Stimulated activated memory B cell treated with anti-CD40 and anti-IgM and Interleukin-4, amounts not matched to agents 10 μg/mL and 1 μg/mL and 100 μg/mL, for 72 hours (primary cell): ENCODE results near the gene HOXA7.

Experiments
- ATAC-seq: fragments of 150-1000 bp; cut with Tn5 transposase; 2 replicates; pipeline ENCODE4 v1.10.0; 2021
- H3K27ac Mint-ChIP-seq: one replicate; pipeline ENCODE4 v1.8.0; 2022; ENCODE audit warnings: mild to moderate bottlenecking, mixed read lengths
- H3K27me3 Mint-ChIP-seq: one replicate; pipeline ENCODE4 v1.8.0; 2022; ENCODE audit warnings: mixed read lengths
- H3K36me3 Mint-ChIP-seq: one replicate; pipeline ENCODE4 v1.8.0; 2022; ENCODE audit warnings: mixed read lengths
- H3K4me1 Mint-ChIP-seq: one replicate; pipeline ENCODE4 v1.8.0; 2022; ENCODE audit warnings: mixed read lengths
- H3K4me3 Mint-ChIP-seq: one replicate; pipeline ENCODE4 v1.8.0; 2022; ENCODE audit warnings: mild to moderate bottlenecking, moderate library complexity, mixed read lengths
- H3K9me3 Mint-ChIP-seq: one replicate; pipeline ENCODE4 v1.8.0; 2022; ENCODE audit warnings: mixed read lengths

HOXA7 gene

DNA sequence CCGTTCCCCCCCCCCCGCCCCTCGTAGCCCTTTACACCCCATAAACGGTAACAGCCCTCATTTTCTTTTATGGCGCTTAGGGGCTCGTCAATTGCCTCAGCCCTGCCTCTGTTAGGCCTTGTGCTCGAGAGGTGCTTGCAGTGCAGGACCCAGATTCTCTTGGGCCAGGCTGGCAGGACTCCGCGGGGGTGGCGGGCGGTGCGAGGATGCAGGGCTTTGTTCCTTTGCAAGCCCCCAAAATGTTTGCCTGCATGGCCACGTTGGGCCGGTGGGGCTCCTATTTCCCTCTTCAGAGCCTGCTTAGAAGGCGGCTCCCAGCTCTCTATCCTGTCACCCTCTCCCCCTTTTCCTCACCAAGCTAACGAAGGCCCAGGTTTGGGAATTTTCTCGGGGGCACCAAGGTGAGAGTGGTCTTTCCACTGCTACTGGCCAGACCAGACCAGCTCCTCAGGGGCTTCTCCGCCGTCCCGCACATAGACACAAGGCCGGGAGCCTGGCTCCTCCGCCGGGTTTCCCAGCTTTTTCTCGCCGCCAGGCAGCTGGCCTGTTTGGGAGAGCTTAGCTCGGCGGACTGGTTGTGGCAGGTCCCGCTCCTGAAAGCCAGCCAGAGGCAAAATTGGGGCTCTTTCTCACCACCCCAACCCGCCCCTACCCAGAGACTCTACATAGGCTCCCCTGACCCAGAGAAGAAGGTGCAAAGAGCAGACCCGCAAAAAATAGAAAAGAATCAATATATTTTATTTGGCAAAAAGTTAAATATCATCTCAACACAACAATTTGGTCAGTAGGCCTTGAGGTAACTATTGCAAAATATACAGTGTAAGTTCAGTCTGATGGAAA, 5.5 kb upstream of the HOXA7 start:
- H3K36me3 Mint-ChIP-seq = no peaks in the 10 kb centered on the region
- no peak for ATAC-seq
- peaks cover 13% of the 10 kb centered on the region for H3K4me1 Mint-ChIP-seq
- H3K9me3 Mint-ChIP-seq = peaks cover 6% of the 10 kb centered on the region
- H3K27me3 Mint-ChIP-seq = peaks cover 77% of the 10 kb centered on the region
- peak overlapping the region; percentile 34 for H3K4me3 Mint-ChIP-seq
- H3K27ac Mint-ChIP-seq = no peak overlapping the region

DNA sequence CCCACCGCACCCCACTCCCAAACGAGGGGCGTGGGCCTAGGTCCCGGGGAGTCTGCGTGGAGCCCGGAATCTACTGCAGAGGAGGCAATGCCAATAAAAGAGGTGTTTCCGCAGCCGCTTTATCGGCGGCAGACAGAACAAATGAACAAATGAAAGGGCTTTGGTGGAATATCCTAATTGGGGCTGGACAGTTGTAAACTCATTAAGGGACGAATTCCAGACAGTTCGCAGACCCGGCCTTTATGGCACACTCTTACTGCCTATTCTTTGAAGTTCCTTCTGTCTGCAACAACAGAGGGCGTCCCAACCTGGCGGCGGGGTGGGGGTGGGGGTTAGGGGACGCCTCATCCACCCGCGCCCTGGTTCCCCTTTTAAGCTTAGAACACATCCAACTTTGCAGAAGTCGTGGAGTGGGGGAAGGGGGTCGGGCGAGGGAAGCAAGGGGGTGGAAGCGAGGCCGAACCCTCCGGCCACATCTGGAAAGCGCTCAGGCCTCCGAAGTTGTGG, 4.8 kb upstream of the HOXA7 start:
- no peak for ATAC-seq
- H3K27me3 Mint-ChIP-seq = peaks cover 80% of the 10 kb centered on the region
- peaks cover 6% of the 10 kb centered on the region for H3K9me3 Mint-ChIP-seq
- H3K4me3 Mint-ChIP-seq = peak overlapping the region; percentile 74
- no peaks in the 10 kb centered on the region for H3K36me3 Mint-ChIP-seq
- H3K4me1 Mint-ChIP-seq = peaks cover 13% of the 10 kb centered on the region
- H3K27ac Mint-ChIP-seq = no peak overlapping the region

DNA sequence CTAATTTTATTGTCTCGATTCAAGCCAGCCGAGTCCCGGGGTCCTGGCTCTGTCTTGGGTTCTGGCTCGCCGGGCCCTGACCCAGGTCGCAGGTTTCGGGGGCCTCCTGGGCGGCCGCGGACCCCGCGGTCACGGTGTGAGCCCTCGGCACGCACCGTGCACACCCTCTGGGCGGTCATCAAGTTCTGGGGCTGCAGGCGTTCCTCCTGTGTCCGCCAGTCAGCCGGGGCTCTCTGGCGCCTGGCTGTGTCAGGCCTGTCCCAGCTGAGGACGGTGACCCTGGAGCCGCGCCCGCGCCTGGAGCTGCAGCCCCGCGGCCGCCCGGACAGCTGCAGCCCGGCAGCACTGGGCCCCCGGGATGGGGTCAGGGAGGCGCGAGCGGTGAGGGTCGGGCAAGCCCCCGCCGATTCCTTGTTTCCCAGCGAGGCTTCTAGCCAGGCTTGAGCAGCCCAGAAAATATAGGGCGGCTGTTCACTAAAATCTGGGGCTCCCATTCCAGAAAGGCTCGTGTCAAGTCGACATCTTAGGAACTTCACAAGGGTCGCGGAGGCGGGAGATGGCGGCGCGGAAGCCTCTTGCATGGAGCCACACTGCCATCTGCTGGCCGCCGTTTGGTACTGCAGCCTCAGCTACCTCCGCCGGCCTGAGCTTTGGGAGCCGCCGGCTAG, 4.2 kb upstream of the HOXA7 start:
- H3K9me3 Mint-ChIP-seq = peaks cover 6% of the 10 kb centered on the region
- no peaks in the 10 kb centered on the region for H3K36me3 Mint-ChIP-seq
- ATAC-seq = peak; percentile 84
- peaks cover 14% of the 10 kb centered on the region for H3K4me1 Mint-ChIP-seq
- H3K27me3 Mint-ChIP-seq = peaks cover 86% of the 10 kb centered on the region
- H3K4me3 Mint-ChIP-seq = peak overlapping the region; percentile 74
- no peak overlapping the region for H3K27ac Mint-ChIP-seq

DNA sequence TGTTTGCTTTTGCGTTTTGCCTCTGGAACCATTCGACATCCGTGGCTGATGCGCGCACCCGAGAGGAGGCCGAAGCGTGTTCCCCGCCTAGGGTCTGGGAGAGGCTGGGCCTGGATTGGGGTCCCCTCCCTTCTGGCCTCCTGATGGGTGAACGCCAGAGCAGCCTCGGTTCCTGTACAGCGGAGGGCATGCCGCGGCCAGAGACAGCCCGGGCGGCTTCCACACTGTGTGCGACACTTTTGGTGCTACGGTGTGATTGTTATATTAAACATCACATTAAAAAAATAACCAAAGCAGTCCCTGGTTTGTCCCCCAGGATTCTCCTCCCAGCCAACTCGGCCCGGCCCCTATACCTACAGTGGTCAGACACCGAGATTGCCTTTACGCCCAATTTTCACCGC, 3.7 kb upstream of the HOXA7 start:
- Mint-ChIP-seq H3K36me3 (no peaks in the 10 kb centered on the region), H3K4me3 (peak overlapping the region; percentile 74), H3K4me1 (peaks cover 19% of the 10 kb centered on the region), H3K27ac (no peak overlapping the region), H3K9me3 (peaks cover 6% of the 10 kb centered on the region), H3K27me3 (peaks cover 92% of the 10 kb centered on the region)
- ATAC-seq = peak; percentile 48

DNA sequence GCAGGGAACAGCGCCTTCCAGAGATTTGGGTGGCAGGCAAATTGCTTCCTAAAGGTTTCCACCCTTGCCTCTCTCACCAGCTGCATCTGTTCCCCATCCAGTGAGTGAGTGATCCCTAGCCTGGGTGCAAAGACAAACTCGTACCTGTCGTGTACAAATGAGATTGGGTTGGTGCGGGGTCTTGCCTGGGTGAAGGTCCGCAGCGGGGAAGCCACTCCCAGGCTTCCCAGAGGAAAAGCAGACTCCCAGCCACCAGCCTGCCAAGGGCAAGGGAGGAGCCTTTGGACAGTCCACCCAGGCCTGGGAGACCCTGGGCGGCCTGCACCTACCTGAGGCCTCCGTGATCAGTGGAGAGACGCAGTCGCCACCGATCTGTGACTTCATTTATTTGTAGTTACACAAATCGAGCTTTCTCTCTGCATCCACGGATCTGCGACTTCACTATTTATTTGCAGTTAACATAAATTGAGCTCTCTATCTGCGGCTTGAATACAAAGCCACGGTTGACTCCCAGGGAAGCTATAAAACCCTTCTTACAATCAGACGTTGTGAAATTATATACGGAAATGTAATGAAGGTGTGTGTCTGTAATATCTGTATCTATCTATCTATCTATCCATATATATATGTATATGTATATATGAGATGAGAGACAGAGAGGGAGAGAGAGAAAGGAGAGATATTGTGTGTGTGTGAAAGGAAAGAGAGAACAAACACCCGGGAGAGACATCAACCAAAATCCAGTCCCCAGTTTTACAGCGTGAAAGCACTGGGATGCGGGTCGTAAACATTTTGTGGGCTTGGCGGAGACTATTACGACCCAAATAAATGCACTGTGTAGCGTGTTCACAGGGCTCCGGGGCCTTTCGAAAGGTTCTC, 3.0 kb upstream of the HOXA7 start:
- H3K27me3 Mint-ChIP-seq = peaks cover 93% of the 10 kb centered on the region
- H3K4me1 Mint-ChIP-seq = peaks cover 26% of the 10 kb centered on the region
- H3K4me3 Mint-ChIP-seq = peak overlapping the region; percentile 35
- peaks cover 4% of the 10 kb centered on the region for H3K36me3 Mint-ChIP-seq
- H3K9me3 Mint-ChIP-seq = peaks cover 8% of the 10 kb centered on the region
- no peak for ATAC-seq
- no peak overlapping the region for H3K27ac Mint-ChIP-seq

DNA sequence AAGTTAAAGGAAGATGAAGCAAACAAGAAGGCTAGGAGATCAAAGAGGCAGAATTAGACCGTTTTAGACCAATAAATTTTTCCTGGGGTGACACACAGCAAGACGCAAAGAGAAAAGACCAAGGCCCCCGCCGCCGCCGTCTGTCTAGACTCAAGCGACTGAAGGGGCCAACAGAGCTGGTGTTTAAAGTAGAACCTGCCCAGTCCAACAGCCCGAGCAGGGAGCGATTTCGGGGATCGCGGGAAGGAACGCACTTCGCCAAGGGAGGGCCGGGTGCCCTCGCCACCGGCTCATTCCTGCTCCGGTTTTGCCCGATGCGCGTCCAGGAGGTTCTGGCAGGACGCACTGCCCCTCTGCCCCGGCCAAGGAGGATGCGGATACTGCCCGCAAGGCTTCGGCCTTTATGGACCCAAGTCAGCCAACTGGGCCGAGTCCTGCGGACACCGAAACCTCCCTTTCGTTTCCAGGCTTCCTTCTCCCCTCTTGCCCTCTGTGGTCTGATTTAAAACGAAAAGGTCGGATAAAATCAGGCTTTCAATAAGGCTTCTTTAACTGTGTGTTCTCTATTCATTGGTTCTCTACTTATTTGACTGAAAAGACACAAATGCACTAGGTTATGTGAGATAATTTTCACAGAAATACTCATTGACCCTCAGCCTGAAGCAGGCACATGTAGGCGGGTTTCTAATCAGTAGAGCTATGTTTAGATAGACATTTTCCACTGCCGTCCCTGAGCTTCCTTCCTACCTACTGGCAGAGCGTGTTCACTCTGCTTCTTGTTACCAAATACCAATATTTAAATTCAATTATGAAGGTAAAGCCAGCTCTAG, 2.2 kb upstream of the HOXA7 start:
- Mint-ChIP-seq H3K4me3 (no peak overlapping the region), H3K27me3 (peaks cover 93% of the 10 kb centered on the region), H3K36me3 (peaks cover 4% of the 10 kb centered on the region), H3K9me3 (peaks cover 8% of the 10 kb centered on the region), H3K4me1 (peaks cover 30% of the 10 kb centered on the region), H3K27ac (no peak overlapping the region)
- ATAC-seq = no peak

DNA sequence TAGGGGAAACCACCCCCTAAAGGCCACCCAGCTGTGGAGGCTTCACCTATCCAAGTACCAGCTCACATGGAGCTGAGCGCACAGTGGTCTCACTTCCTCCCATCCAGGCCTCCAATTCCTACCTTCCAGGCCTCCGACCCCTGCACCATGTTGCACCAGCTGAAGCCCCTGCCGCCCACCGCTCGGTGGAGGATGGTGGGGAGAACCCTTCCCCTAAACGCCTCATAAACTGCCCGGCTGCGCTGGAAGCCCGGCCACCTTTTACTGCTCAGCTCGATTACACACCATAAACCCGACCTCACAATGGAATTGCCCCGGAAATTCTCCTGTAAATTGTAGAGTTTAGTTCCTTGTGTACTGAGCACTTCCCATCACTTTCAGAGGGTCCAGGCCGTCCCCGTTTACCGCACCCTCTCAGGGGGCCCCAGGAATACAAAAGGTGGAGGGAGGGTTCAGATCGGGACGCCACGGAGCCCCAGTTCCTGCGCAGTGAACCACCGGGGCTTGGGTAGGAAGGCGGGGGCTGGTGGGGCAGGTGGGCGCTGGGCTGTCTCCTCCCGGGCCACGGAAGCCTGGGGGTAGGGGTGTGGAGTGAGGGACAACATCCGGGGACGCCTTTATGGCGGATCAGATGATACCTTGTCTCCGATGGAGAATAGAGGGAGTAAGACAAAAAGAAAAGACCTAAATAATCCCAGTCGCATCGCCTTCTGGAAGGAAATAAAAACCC, 1.4 kb upstream of the HOXA7 start:
- Mint-ChIP-seq H3K4me1 (peaks cover 30% of the 10 kb centered on the region), H3K9me3 (peaks cover 8% of the 10 kb centered on the region), H3K4me3 (peak overlapping the region; percentile 14), H3K27me3 (peaks cover 93% of the 10 kb centered on the region), H3K27ac (no peak overlapping the region), H3K36me3 (peaks cover 4% of the 10 kb centered on the region)
- no peak for ATAC-seq

DNA sequence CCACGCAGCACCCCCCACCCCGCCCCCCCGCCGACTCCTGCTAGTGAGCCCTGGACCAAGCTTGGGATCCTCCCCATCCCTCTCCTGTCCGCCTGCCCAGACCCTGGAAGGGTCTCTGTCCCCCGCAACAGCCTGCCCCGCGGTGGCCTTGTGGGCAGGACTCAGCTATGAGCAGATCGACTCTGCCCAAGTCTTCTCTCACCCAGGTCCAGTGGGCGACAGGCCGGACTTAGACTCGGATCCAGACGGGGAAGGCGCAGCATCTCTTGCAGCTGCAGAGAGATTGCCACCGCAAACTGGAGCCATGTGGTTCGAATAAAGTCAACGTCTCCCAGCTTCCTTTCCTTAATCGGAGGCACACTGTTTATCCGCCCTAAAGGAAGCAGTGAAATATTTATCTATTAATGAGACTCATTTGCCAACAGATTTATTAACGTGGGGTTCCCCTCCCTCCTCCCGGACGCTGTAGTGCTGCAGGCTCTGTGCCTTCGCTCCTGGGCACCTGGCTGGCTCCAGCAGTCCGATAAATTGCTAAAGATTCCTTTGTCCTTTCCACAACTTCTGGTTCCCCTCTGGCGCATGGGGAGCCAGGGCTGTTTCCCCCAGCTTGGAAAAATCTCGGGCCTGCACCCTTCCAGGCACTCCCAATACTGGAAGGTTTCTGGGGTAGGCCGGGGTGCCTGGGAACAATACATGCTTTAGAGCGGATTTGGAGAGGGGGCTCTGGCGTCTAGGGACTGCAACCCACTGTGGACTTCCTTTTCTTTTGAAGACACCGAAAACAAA, 634 bp upstream of the HOXA7 start:
- H3K9me3 Mint-ChIP-seq = peaks cover 8% of the 10 kb centered on the region
- H3K27ac Mint-ChIP-seq = no peak overlapping the region
- H3K4me1 Mint-ChIP-seq = peaks cover 31% of the 10 kb centered on the region
- H3K27me3 Mint-ChIP-seq = peaks cover 92% of the 10 kb centered on the region
- ATAC-seq = no peak
- H3K36me3 Mint-ChIP-seq = peaks cover 4% of the 10 kb centered on the region
- H3K4me3 Mint-ChIP-seq = peak overlapping the region; percentile 7

DNA sequence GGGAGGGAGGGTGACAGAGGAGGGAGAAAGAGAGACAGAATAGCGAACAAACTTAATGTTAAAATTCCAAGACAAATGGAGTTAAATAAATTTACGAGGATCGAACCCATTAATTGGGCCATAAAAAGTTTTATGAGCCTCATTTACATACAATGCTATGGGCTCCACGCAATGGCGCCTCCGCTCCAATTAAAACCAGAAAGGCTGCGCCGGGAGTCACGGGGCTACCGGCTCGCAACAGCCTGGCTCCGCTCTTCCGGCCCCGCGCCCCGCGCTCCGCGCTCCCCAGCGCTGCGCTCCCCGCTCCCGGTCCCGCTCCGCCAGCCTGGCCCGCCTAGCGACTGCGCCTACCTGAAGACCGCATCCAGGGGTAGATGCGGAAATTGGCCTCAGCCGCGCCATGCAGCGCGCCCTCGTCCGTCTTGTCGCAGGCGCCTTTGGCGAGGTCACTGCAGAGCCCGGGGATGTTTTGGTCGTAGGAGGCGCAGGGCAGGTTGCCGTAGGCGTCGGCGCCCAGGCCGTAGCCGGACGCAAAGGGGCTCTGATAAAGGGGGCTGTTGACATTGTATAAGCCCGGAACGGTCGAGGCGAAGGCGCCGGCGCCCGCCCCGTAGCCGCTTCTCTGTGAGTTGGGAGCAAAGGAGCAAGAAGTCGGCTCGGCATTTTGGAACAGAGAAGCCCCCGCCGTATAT, 513 bp downstream of the HOXA7 start:
- H3K9me3 Mint-ChIP-seq = peaks cover 8% of the 10 kb centered on the region
- peak overlapping the region; percentile 48 for H3K4me3 Mint-ChIP-seq
- H3K27me3 Mint-ChIP-seq = peaks cover 95% of the 10 kb centered on the region
- H3K36me3 Mint-ChIP-seq = peaks cover 4% of the 10 kb centered on the region
- no peak for ATAC-seq
- peak overlapping the region; percentile 48 for H3K27ac Mint-ChIP-seq
- H3K4me1 Mint-ChIP-seq = peaks cover 39% of the 10 kb centered on the region

DNA sequence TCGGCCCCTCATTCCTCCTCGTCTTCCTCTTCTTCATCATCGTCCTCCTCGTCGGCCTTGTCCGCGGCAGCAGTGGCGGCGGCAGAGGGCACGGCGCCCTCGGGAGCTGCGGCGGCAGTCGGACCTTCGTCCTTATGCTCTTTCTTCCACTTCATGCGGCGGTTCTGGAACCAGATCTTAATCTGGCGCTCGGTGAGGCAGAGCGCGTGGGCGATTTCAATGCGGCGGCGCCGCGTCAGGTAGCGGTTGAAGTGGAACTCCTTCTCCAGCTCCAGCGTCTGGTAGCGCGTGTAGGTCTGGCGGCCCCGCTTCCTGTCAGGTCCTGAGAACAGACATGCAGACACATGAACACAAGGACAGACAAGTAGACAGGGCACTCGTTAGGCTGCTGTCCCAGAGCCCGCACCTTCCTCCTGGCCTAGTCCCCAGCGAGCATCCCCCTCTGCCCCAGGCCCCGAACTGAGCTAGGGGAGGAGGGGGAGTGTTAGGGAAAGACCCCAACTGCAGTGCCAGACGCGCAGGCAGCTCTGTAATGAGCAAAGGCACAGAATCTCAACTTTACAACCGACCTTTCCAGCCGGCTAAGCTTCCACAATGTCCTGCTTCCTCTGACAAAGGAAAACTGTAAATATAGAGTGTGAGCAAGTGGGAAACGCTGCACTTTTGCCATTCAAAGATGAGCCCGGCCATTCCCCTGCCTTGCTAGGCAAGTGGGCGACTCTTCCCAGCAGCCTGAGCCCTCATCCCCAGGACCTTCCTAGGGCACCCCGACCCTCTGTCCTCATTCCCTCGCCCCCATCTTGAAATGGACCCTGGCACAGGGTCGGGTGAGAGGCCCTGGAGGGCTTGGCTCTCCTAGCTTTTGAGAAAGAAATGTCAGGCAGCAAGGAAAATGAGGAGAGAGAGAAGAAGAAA, 1.3 kb downstream of the HOXA7 start:
- peak overlapping the region; percentile 57 for H3K4me3 Mint-ChIP-seq
- ATAC-seq = no peak
- peaks cover 44% of the 10 kb centered on the region for H3K4me1 Mint-ChIP-seq
- H3K27me3 Mint-ChIP-seq = peaks cover 99% of the 10 kb centered on the region
- H3K9me3 Mint-ChIP-seq = peaks cover 8% of the 10 kb centered on the region
- H3K36me3 Mint-ChIP-seq = peaks cover 4% of the 10 kb centered on the region
- peak overlapping the region; percentile 48 for H3K27ac Mint-ChIP-seq

DNA sequence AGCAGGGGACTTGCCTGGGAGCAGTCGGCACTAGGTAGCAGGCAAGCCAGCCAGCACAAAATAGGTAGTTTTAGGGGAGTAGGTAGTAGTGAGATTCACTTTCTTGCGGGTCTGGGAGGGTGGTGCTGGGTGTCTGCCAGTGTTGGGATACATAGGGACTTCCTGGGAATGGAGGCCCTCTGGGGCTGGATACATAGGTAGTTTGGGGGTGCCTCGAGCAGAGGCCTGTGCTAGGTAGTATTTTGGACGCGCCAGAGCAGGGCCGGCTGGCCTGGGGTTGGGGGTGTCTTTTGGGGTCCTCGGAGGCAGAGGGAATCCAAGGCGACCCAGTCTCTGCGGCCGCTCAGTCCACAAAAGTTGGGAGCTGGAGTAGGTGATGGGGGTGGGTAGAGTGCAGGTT, 2.1 kb downstream of the HOXA7 start:
- no peak for ATAC-seq
- no peak overlapping the region for H3K4me3 Mint-ChIP-seq
- peaks cover 99% of the 10 kb centered on the region for H3K27me3 Mint-ChIP-seq
- H3K27ac Mint-ChIP-seq = no peak overlapping the region
- H3K36me3 Mint-ChIP-seq = peaks cover 4% of the 10 kb centered on the region
- H3K4me1 Mint-ChIP-seq = peaks cover 45% of the 10 kb centered on the region
- peaks cover 8% of the 10 kb centered on the region for H3K9me3 Mint-ChIP-seq

DNA sequence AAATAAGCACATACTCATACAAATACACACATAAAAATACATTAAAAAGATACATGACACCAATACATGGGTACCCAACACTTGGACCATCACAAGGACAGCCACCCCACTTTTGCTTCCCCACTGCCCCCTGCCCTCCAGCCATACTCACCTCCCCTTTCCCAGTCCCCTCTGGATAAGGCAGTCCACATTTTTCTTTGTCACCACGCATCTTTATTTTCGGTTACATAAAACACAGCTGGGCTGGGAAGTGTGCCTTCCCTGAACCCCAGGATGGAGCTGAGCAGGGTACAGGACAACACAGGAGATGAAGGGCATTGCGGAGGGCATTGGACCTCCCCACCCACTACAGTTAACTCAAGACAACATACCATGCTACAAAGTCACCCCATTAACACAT, 2.9 kb downstream of the HOXA7 start:
- ATAC-seq = no peak
- Mint-ChIP-seq H3K27me3 (peaks cover 99% of the 10 kb centered on the region), H3K36me3 (peaks cover 4% of the 10 kb centered on the region), H3K4me1 (peaks cover 46% of the 10 kb centered on the region), H3K9me3 (peaks cover 8% of the 10 kb centered on the region), H3K4me3 (no peak overlapping the region), H3K27ac (no peak overlapping the region)
